Heart left ventricle (tissue), 16 donors: ENCODE data around the gene CLHC1. TPM values are rescaled to one million over a fixed set of nuclear protein-coding genes. Genes with fewer than 3 reads are reported as not detected.

ENCODE experiments used
- ATAC-seq, 4 donors: fragments of 200-7000 bp; cut with Tn5 transposase; one replicate each; pipeline ENCODE4 v1.9.1; 2020 to 2022; ENCODE audit warnings: moderate library complexity in 4 of 4, mild to moderate bottlenecking in 3 of 4, moderate number of reproducible peaks in 1 of 4
- DNase-seq, 5 donors: peaks; one replicate each; pipeline ENCODE4 v3.0.0-alpha.2; 2020
- H3K27ac ChIP-seq, 12 donors: fragments of 200-600 bp; sonication (generic) in 4 of 12; one replicate each; pipeline versions ENCODE4 v1.5.0 to v1.8.0; 2016 to 2022; ENCODE audit warnings: mild to moderate bottlenecking in 2 of 12
- H3K27me3 ChIP-seq, 9 donors: fragments of 200-600 bp; sonication (generic) in 2 of 9; one replicate each; pipeline versions ENCODE4 v1.5.1 to v1.8.0; 2016 to 2022; ENCODE audit warnings: mild to moderate bottlenecking in 3 of 9
- H3K36me3 ChIP-seq, 9 donors: fragments of 200-600 bp; sonication (generic) in 2 of 9; one replicate each; pipeline versions ENCODE4 v1.5.0 to v1.8.0; 2018 to 2022; ENCODE audit warnings: mild to moderate bottlenecking in 2 of 9
- H3K4me1 ChIP-seq, 12 donors: fragments of 200-600 bp; sonication (generic) in 4 of 12; one replicate each; pipeline versions ENCODE4 v1.5.0 to v1.8.0; 2016 to 2022; ENCODE audit warnings: mild to moderate bottlenecking in 3 of 12
- H3K4me3 ChIP-seq, 12 donors: fragments of 200-600 bp; sonication (generic) in 4 of 12; one replicate each; pipeline versions ENCODE4 v1.5.0 to v1.8.0; 2017 to 2022; ENCODE audit warnings: mild to moderate bottlenecking in 9 of 12, moderate library complexity in 4 of 12
- H3K9me3 ChIP-seq, 12 donors: fragments of 200-600 bp; sonication (generic) in 4 of 12; one replicate each; pipeline versions ENCODE4 v1.5.0 to v1.8.0; 2016 to 2022; ENCODE audit warnings: mild to moderate bottlenecking in 1 of 12
- CTCF ChIP-seq, 12 donors: fragments of 200-600 bp; sonication (generic) in 4 of 12; IDR thresholded peaks; one replicate each; pipeline versions ENCODE4 v1.5.0 to v1.8.0; 2018 to 2022; ENCODE audit warnings: antibody characterized with exemption in 12 of 12, mild to moderate bottlenecking in 5 of 12
- POLR2A ChIP-seq, 2 donors: fragments of 450-650 bp; IDR thresholded peaks; one replicate each; pipeline ENCODE4 v1.6.1; 2017; ENCODE audit warnings: antibody characterized with exemption in 2 of 2, mild to moderate bottlenecking in 2 of 2, moderate library complexity in 2 of 2
- WGBS, 4 donors: extraction: QIAGEN DNeasy Blood & Tissue Kit in 2 of 4; methylation state at CpG; one replicate each; pipeline versions ENCODE4 v1.1.5 to v1.1.7; 2013 to 2018; 5-methylcytosine and 5-hydroxymethylcytosine counted together
- intact Hi-C, 10 donors: fragments of 100-400 bp; cut with DNase I; formaldehyde crosslinking; loops; one replicate each; pipeline versions ENCODE4 v1.11.1 to v1.14.2; 2022
- polyA plus RNA-seq, 2 donors: library from polyadenylated mRNA; stranded (reverse); fragments of 200-250 nt; gene quantifications; one replicate each; pipeline ENCODE4 v1.2.3, GENCODE V29; 2013
- total RNA-seq, 9 donors: library from RNA; depleted of rRNA in 2 of 9; stranded (reverse); fragments of >200 nt in 2 of 9; fragmentation: NEBNext Ultra II Directional in 3 of 9; extraction: Animal tissue kit (Norgen Biotek cat#: 25700) in 3 of 9; gene quantifications; one replicate each; pipeline versions ENCODE4 v1.1.0 to v1.2.4, GENCODE V29; 2016 to 2023
- donor health status: ischemic (EF 13 %, LVEDD 7.1; RV severe dilation, severe dysfunction).
- donor health status: healthy with polysubstance abuse.
- donor health status: DM: no; HTN: yes; CAD: no.
- donor health status: DM: no; HTN: no; CAD: no.
- donor health status: ischemic (EF 25% LVEDD 6.9; RV normal size, moderate dysfunction).
- donor health status: ischemic (EF 25% LVEDD 5.7; RV mildly dilated, moderate dysfunction).
- donor health status: healthy.
- donor health status: DM: yes; HTN: yes; CAD: no.
- donor health status: ischemic (EF 35%, LVEDD 5.7; RV mildly dilated, moderate dysfunction).
- donor health status: nonischemic (EF 11% LVEDD 7.7; RV severe dilation, severe dysfunction).
- donor health status: DM: yes; HTN: yes; CAD: no.
- donor health status: PGD.
- donor health status: ischemic (EF 29% LVEDD 5.4; RV normal size, mild dysfunction).
- donor health status: nonischemic (EF 23%, LVEDD 6.1; RV moderate dilation, normal function).

The CLHC1 gene
- total and polyA plus RNA-seq, 11 donors = 2.3 to 10.6 (median 4.4) TPM

- WGBS, 4 donors = 96 to 98% (median 97%) methylated on average over 5 of the region's 5 CpGs
- ATAC-seq (no peak), DNase-seq (no peak)
- H3K4me3 ChIP-seq = no peak overlapping the region
- H3K4me1 ChIP-seq = peaks cover 0 to 44% (median 6%) of the 10 kb centered on the region in 12 donors
- TF ChIP-seq CTCF (IDR thresholded peaks at IDR 0.05) (no peak), POLR2A (IDR thresholded peaks at IDR 0.05) (no peak)
- intact Hi-C loops = loop anchor here in 1 of 10 donors (10.0 kb wide), 1 partner anchor 54 kb away; no protein-coding TSS in a partner anchor
- no peaks in the 10 kb centered on the region for H3K27me3 ChIP-seq
- H3K27ac ChIP-seq = no peak overlapping the region
- H3K9me3 ChIP-seq = no peaks in the 10 kb centered on the region
- no peaks in the 10 kb centered on the region for H3K36me3 ChIP-seq
Measured at GRCh38 chr2:55138882-55139229, 93.2 kb downstream of the CLHC1 start.

- intact Hi-C loops = loop anchor here in 1 of 10 donors (10.0 kb wide), 1 partner anchor 53 kb away; no protein-coding TSS in a partner anchor
Measured at GRCh38 chr2:55138014-55138881, 93.8 kb downstream of the CLHC1 start.

GRCh38 chr2:55137024-55137958 lies 94.8 kb downstream of the CLHC1 start:
- no peak overlapping the region for H3K4me3 ChIP-seq
- H3K27ac ChIP-seq = peak overlapping the region in 4 of 12 donors; percentile 1 to 82 (median 19)
- intact Hi-C loops = loop anchor here in 1 of 10 donors (10.0 kb wide), 1 partner anchor 52 kb away; no protein-coding TSS in a partner anchor
- DNase-seq = peak in 3 of 5 donors; percentile 22 to 33 (median 22)
- WGBS, 4 donors = 62 to 71% (median 65%) methylated on average over 23 of the region's 23 CpGs
- TF ChIP-seq CTCF (IDR thresholded peaks at IDR 0.05) (no peak), POLR2A (IDR thresholded peaks at IDR 0.05) (no peak)
- ATAC-seq = peak in 3 of 4 donors; percentile 40 to 72 (median 51)
- no peaks in the 10 kb centered on the region for H3K36me3 ChIP-seq
- H3K27me3 ChIP-seq = no peaks in the 10 kb centered on the region
- peaks cover 0 to 53% (median 6%) of the 10 kb centered on the region in 12 donors for H3K4me1 ChIP-seq
- H3K9me3 ChIP-seq = no peaks in the 10 kb centered on the region

More at GRCh38 chr2:55138014-55138881, 93.8 kb downstream of the CLHC1 start:
- 70 to 79% (median 76%) methylated on average over 12 of the region's 12 CpGs for WGBS, 4 donors
- Histone ChIP-seq H3K27me3 (no peaks in the 10 kb centered on the region), H3K4me1 (peaks cover 0 to 50% (median 6%) of the 10 kb centered on the region in 12 donors), H3K27ac (peak overlapping the region in 1 of 12 donors; percentile 82), H3K4me3 (no peak overlapping the region), H3K9me3 (no peaks in the 10 kb centered on the region), H3K36me3 (no peaks in the 10 kb centered on the region)
- no peak for TF ChIP-seq POLR2A (IDR thresholded peaks at IDR 0.05)
- no peak for TF ChIP-seq CTCF (IDR thresholded peaks at IDR 0.05)
- ATAC-seq (no peak), DNase-seq (no peak)
